Heart right ventricle (tissue), 16 donors: Measurements from ENCODE around the gene FRAT2. TPM values are rescaled to one million over a fixed set of nuclear protein-coding genes. Genes with fewer than 3 reads are reported as not detected.
"Not testable (repeated sequence)": the region's sequence is repeated elsewhere in the genome, so short reads cannot be mapped to it uniquely, and the experiment has no call there.

Experiments
- ATAC-seq, 8 donors: fragments of 200-7000 bp; cut with Tn5 transposase; one replicate each; pipeline ENCODE4 v1.9.1; 2020; ENCODE audit warnings: mild to moderate bottlenecking in 8 of 8, moderate library complexity in 8 of 8, moderate number of reproducible peaks in 1 of 8
- DNase-seq, 2 donors: peaks; one replicate each; pipeline ENCODE4 v3.0.0-alpha.2; 2020
- H3K27ac ChIP-seq, 10 donors: fragments of 200-600 bp; sonication (generic) in 2 of 10; one replicate each; pipeline versions ENCODE4 v1.5.0 to v1.8.0; 2020 to 2022; ENCODE audit warnings: mild to moderate bottlenecking in 3 of 10
- H3K27me3 ChIP-seq, 7 donors: fragments of 200-600 bp; one replicate each; pipeline ENCODE4 v1.8.0; 2021 to 2022; ENCODE audit warnings: mild to moderate bottlenecking in 2 of 7
- H3K36me3 ChIP-seq, 9 donors: fragments of 200-600 bp; sonication (generic) in 1 of 9; one replicate each; pipeline versions ENCODE4 v1.5.0 to v1.8.0; 2020 to 2022; ENCODE audit warnings: mild to moderate bottlenecking in 2 of 9
- H3K4me1 ChIP-seq, 9 donors: fragments of 200-600 bp; sonication (generic) in 1 of 9; one replicate each; pipeline versions ENCODE4 v1.5.0 to v1.8.0; 2020 to 2022; ENCODE audit warnings: mild to moderate bottlenecking in 4 of 9
- H3K4me3 ChIP-seq, 10 donors: fragments of 200-600 bp; sonication (generic) in 2 of 10; one replicate each; pipeline versions ENCODE4 v1.5.0 to v1.8.0; 2020 to 2022; ENCODE audit warnings: mild to moderate bottlenecking in 7 of 10, moderate library complexity in 2 of 10
- H3K9me3 ChIP-seq, 11 donors: fragments of 200-600 bp in 10 of 11; sonication (generic) in 2 of 11; one replicate each; pipeline versions ENCODE4 v1.5.0 to v1.8.0; 2013 to 2022; ENCODE audit warnings: mild to moderate bottlenecking in 2 of 11, control low read depth in 1 of 11, moderate library complexity in 1 of 11
- CTCF ChIP-seq, 9 donors: fragments of 200-600 bp; sonication (generic) in 2 of 9; IDR thresholded peaks; one replicate each; pipeline versions ENCODE4 v1.5.0 to v1.8.0; 2021 to 2022; ENCODE audit warnings: antibody characterized with exemption in 9 of 9, mild to moderate bottlenecking in 5 of 9, moderate library complexity in 1 of 9
- WGBS, 2 donors: extraction: QIAGEN DNeasy Blood & Tissue Kit; methylation state at CpG; one replicate each; pipeline ENCODE4 v1.1.7; 2013; ENCODE audit warnings: inconsistent platforms in 1 of 2; 5-methylcytosine and 5-hydroxymethylcytosine counted together
- intact Hi-C, 10 donors: fragments of 100-400 bp; cut with DNase I; formaldehyde crosslinking; loops; one replicate each; pipeline versions ENCODE4 v1.11.1 to v1.14.2; 2022
- polyA plus RNA-seq, 2 donors: library from polyadenylated mRNA; stranded (reverse); fragments of 200-250 nt; gene quantifications; one replicate each; pipeline ENCODE4 v1.2.3, GENCODE V29; 2013
- total RNA-seq, 10 donors: library from RNA; stranded (reverse); fragmentation: NEBNext Ultra II Directional in 3 of 10; extraction: Animal tissue kit (Norgen Biotek cat#: 25700) in 3 of 10; gene quantifications; one replicate each; pipeline versions ENCODE4 v1.2.1 to v1.2.4, GENCODE V29; 2021 to 2023
- donor health status: Arrhythmogenic right ventricular cardiomyopathy.
- donor health status: ischemic (EF 13 %, LVEDD 7.1; RV severe dilation, severe dysfunction).
- donor health status: healthy with polysubstance abuse.
- donor health status: DM: no; HTN: yes; CAD: no.
- donor health status: DM: no; HTN: no; CAD: no.
- donor health status: ischemic (EF 25% LVEDD 6.9; RV normal size, moderate dysfunction).
- donor health status: ischemic (EF 25% LVEDD 5.7; RV mildly dilated, moderate dysfunction).
- donor health status: healthy.
- donor health status: DM: yes; HTN: yes; CAD: no.
- donor health status: Ischemic cardiomyopathy.
- donor health status: ischemic (EF 35%, LVEDD 5.7; RV mildly dilated, moderate dysfunction).
- donor health status: nonischemic (EF 11% LVEDD 7.7; RV severe dilation, severe dysfunction).
- donor health status: DM: yes; HTN: yes; CAD: no.
- donor health status: PGD.
- donor health status: ischemic (EF 29% LVEDD 5.4; RV normal size, mild dysfunction).
- donor health status: nonischemic (EF 23%, LVEDD 6.1; RV moderate dilation, normal function).

Gene FRAT2
- total and polyA plus RNA-seq, 12 donors, result 2.9 to 11.0 (median 5.1) TPM

- intact Hi-C loops, result loop anchor here in 6 of 10 donors (1.0 to 5.0 kb wide), 4 partner anchors 36 to 46 kb away; partner anchors contain the start of gene FRAT2 (in 3 of the 6)
- TF ChIP-seq CTCF (IDR thresholded peaks at IDR 0.05), result no peak
- ATAC-seq (no peak), DNase-seq (no peak)
- Histone ChIP-seq H3K36me3 (peaks cover 0 to 17% (median 3%) of the 10 kb centered on the region in 9 donors), H3K4me3 (peak overlapping the region; percentile 57 to 97 (median 90)), H3K27me3 (no peaks in the 10 kb centered on the region), H3K4me1 (peaks cover 0 to 14% (median 9%) of the 10 kb centered on the region in 9 donors), H3K27ac (peak overlapping the region in 9 of 10 donors; percentile 91 to 97 (median 94)), H3K9me3 (no peaks in the 10 kb centered on the region)
- 54 to 61% methylated on average over 25 of the region's 25 CpGs for WGBS, 2 donors
Observed at GRCh38 chr10:97291357-97292096, 43.0 kb downstream of the FRAT2 start.

DNA sequence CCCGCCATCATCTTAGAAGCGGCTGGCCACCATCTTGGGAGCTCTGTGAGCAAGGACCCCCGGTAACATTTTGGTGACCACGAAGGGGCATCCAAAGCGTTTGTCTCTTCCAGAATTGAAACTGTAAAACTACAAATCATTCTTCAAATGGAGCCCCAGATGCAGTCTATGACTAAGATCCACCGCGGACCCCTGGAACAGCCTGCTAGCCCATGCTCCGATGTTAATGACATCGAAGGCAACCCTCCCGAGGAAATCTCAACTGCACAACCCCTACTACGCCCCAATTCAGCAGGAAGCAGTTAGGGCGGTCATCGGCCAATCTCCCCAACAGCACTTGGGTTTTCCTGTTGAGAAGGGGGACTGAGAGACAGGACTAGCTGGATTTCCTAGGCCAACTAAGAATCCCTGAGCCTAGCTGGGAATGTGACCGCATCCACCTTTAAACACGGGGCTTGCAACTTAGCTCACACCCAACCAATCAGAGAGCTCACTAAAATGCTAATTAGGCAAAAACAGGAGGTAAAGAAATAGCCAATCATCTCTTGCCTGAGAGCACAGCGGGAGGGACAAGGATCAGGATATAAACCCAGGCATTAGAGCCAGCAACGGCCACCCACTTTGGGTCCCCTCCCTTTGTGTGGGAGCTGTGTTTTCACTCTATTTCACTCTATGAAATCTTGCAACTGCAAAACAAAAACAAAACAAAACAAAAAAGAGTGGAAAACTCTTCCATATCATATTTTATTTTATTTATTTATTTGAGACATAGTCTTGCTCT is 43.8 kb downstream of the FRAT2 start:
- Histone ChIP-seq H3K4me1 (peaks cover 0 to 14% (median 9%) of the 10 kb centered on the region in 9 donors), H3K4me3 (peak overlapping the region in 2 of 10 donors; percentile 87 to 96), H3K36me3 (peaks cover 0 to 17% (median 3%) of the 10 kb centered on the region in 9 donors)
- H3K27me3 ChIP-seq, H3K27ac ChIP-seq, DNase-seq, ATAC-seq, H3K9me3 ChIP-seq: not testable (repeated sequence)
- WGBS, 2 donors, result 95% methylated on average over 17 of the region's 17 CpGs
- intact Hi-C loops, result loop anchor here in 5 of 10 donors (5.0 kb wide), 3 partner anchors 37 to 47 kb away; partner anchors contain the start of gene FRAT2 (in 3 of the 5)

GRCh38 chr10:97290076-97290475 is 44.5 kb downstream of the FRAT2 start:
- DNase-seq, ATAC-seq, H3K27me3 ChIP-seq, H3K27ac ChIP-seq, H3K4me3 ChIP-seq, H3K9me3 ChIP-seq: not testable (repeated sequence)
- WGBS, 2 donors, result 95 to 96% methylated on average over 13 of the region's 13 CpGs
- intact Hi-C loops, result loop anchor here in 5 of 10 donors (5.0 kb wide), 3 partner anchors 37 to 47 kb away; partner anchors contain the start of gene FRAT2 (in 3 of the 5)
- peaks cover 0 to 17% (median 3%) of the 10 kb centered on the region in 9 donors for H3K36me3 ChIP-seq
- peaks cover 0 to 14% (median 9%) of the 10 kb centered on the region in 9 donors for H3K4me1 ChIP-seq

Other genes with a start within 250 kb of the FRAT2 start
- gene SLIT1, start 148.8 kb downstream of the FRAT2 start, total RNA-seq, result under 1 TPM in 9 of 10 donors, not detected in 1; 0.04 to 0.31 (median 0.13) TPM
- gene SLIT1, start 148.8 kb downstream of the FRAT2 start, polyA plus RNA-seq, result under 1 TPM; 0.07 TPM
- gene ARHGAP19, start 42.1 kb downstream of the FRAT2 start, total RNA-seq, result 1 to 10 TPM; 2.3 to 6.2 (median 3.6) TPM
- 1 to 10 TPM; 1.5 to 1.7 TPM for gene ARHGAP19, start 42.1 kb downstream of the FRAT2 start, polyA plus RNA-seq
- 1 to 10 TPM; 2.3 to 6.6 (median 3.1) TPM for gene FRAT1, start 15.5 kb downstream of the FRAT2 start, total RNA-seq
- 1 to 10 TPM; 1.3 to 1.5 TPM for gene FRAT1, start 15.5 kb downstream of the FRAT2 start, polyA plus RNA-seq
- 10 to 100 TPM; 11.1 to 30.5 (median 20.8) TPM for gene RRP12, start 66.6 kb upstream of the FRAT2 start, total RNA-seq
- 10 to 100 TPM; 29.3 to 46.6 TPM for gene RRP12, start 66.6 kb upstream of the FRAT2 start, polyA plus RNA-seq
- 100 to 1,000 TPM; 187 to 389 (median 246) TPM for gene PGAM1, start 91.5 kb upstream of the FRAT2 start, total RNA-seq
- gene PGAM1, start 91.5 kb upstream of the FRAT2 start, polyA plus RNA-seq, result 100 to 1,000 TPM in 1 of 2 donors, 10 to 100 TPM in 1; 21.5 to 323 TPM
- gene EXOSC1, start 111.3 kb upstream of the FRAT2 start, total RNA-seq, result 10 to 100 TPM; 11.7 to 20.3 (median 15.1) TPM
- gene EXOSC1, start 111.3 kb upstream of the FRAT2 start, polyA plus RNA-seq, result 10 to 100 TPM; 31.0 to 31.3 TPM
- 10 to 100 TPM; 13.4 to 27.3 (median 18.4) TPM for gene ZDHHC16, start 111.4 kb upstream of the FRAT2 start, total RNA-seq
- gene ZDHHC16, start 111.4 kb upstream of the FRAT2 start, polyA plus RNA-seq, result 10 to 100 TPM; 21.1 to 49.6 TPM
- 10 to 100 TPM; 34.7 to 49.1 (median 43.8) TPM for gene MMS19, start 163.7 kb upstream of the FRAT2 start, total RNA-seq
- 10 to 100 TPM; 44.0 to 64.9 TPM for gene MMS19, start 163.7 kb upstream of the FRAT2 start, polyA plus RNA-seq
- 10 to 100 TPM; 13.6 to 34.0 (median 20.5) TPM for gene UBTD1, start 164.2 kb upstream of the FRAT2 start, total RNA-seq
- 10 to 100 TPM; 36.5 to 56.0 TPM for gene UBTD1, start 164.2 kb upstream of the FRAT2 start, polyA plus RNA-seq
- 100 to 1,000 TPM in 6 of 10 donors, 10 to 100 TPM in 4; 46.3 to 395 (median 133) TPM for gene ANKRD2, start 238.1 kb upstream of the FRAT2 start, total RNA-seq
- gene ANKRD2, start 238.1 kb upstream of the FRAT2 start, polyA plus RNA-seq, result 100 to 1,000 TPM; 248 to 370 TPM
- 10 to 100 TPM in 9 of 10 donors, 1 to 10 TPM in 1; 8.9 to 42.5 (median 17.4) TPM for gene HOGA1, start 249.7 kb upstream of the FRAT2 start, total RNA-seq
- 10 to 100 TPM; 30.4 to 58.3 TPM for gene HOGA1, start 249.7 kb upstream of the FRAT2 start, polyA plus RNA-seq